PC-3 (cell line): ENCODE data around the gene LARP4B. TPM values are rescaled to one million over a fixed set of nuclear protein-coding genes. Genes with fewer than 3 reads are reported as not detected.

Source experiments
- ATAC-seq: fragments of 200-7000 bp; cut with Tn5 transposase; 2 replicates; pipeline ENCODE4 v1.9.1; 2020; ENCODE audit warnings: mild to moderate bottlenecking, moderate library complexity
- BruUV-seq: library from RNA; stranded (reverse); fragments of 400-500 nt; replicated peaks from 2 replicates; lab custom pipeline; 2021; lab: Mats Ljungman, UMichigan
- CTCF ChIA-PET: fragments of 300-600 bp; sonication (Branson Sonifier 250); formaldehyde crosslinking; loops from one replicate; lab custom pipeline; 2022; ENCODE audit warnings: antibody characterized with exemption; lab: Charles Lee
- POLR2A ChIA-PET: fragments of 300-600 bp; sonication (Branson Sonifier 250); formaldehyde crosslinking; loops from one replicate; lab custom pipeline; 2022; ENCODE audit warnings: antibody characterized with exemption; ENCODE audit not compliant: unreplicated experiment; lab: Charles Lee
- DNase-seq: peaks from one replicate; pipeline ENCODE4 v3.0.0-alpha.2; 2015
- H2AFZ ChIP-seq: fragments of 300-600 bp; sonication (generic); 2 replicates; pipeline ENCODE4 v1.6.0; 2016; ENCODE audit warnings: antibody characterized with exemption, low read length
- H3F3A ChIP-seq: fragments of 300-600 bp; sonication (generic); one replicate; pipeline ENCODE4 v1.6.0; 2017; ENCODE audit warnings: antibody characterized with exemption, low read length, control low read depth, mild to moderate bottlenecking; ENCODE audit not compliant: unreplicated experiment
- H3K27ac ChIP-seq: fragments of 300-600 bp; sonication (generic); 2 replicates; pipeline ENCODE4 v1.5.1; 2016; ENCODE audit warnings: mild to moderate bottlenecking, low read length
- H3K27me3 ChIP-seq: fragments of 300-600 bp; sonication (generic); 2 replicates; pipeline ENCODE4 v1.6.1; 2016; ENCODE audit warnings: low read length, mixed read lengths
- H3K36me3 ChIP-seq: fragments of 300-600 bp; sonication (generic); 2 replicates; pipeline ENCODE4 v1.6.1; 2016; ENCODE audit warnings: low read depth, mixed run types, low read length, mixed read lengths
- H3K4me1 ChIP-seq: fragments of 300-600 bp; sonication (generic); 2 replicates; pipeline ENCODE4 v1.5.1; 2016; ENCODE audit warnings: low read length; ENCODE audit not compliant: insufficient read depth
- H3K4me2 ChIP-seq: fragments of 300-600 bp; sonication (generic); 2 replicates; pipeline ENCODE4 v1.6.0; 2016; ENCODE audit warnings: low read length
- H3K4me3 ChIP-seq: fragments of 300-600 bp; sonication (generic); 2 replicates; pipeline ENCODE4 v1.5.1; 2016; ENCODE audit warnings: mild to moderate bottlenecking, low read length, mixed read lengths
- H3K79me2 ChIP-seq: fragments of 300-600 bp; sonication (generic); 2 replicates; pipeline ENCODE4 v1.6.1; 2017; ENCODE audit warnings: low read length, mixed read lengths
- H3K9ac ChIP-seq: fragments of 300-600 bp; sonication (generic); 2 replicates; pipeline ENCODE4 v1.6.0; 2016; ENCODE audit warnings: mild to moderate bottlenecking, low read length
- H3K9me2 ChIP-seq: fragments of 300-600 bp; sonication (generic); replicated peaks from 2 replicates; pipeline ENCODE4 v1.6.1; 2016; ENCODE audit warnings: mixed run types, low read length, mixed read lengths
- H3K9me3 ChIP-seq: fragments of 300-600 bp; sonication (generic); 2 replicates; pipeline ENCODE4 v1.6.1; 2016; ENCODE audit warnings: low read length, mixed read lengths
- H4K20me1 ChIP-seq: fragments of 300-600 bp; sonication (generic); 2 replicates; pipeline ENCODE4 v1.6.1; 2016; ENCODE audit warnings: low read length, mixed read lengths
- CTCF ChIP-seq: fragments of 300-600 bp; sonication (generic); conservative IDR thresholded peaks from 2 replicates; pipeline ENCODE4 v1.5.1; 2017; ENCODE audit warnings: antibody characterized with exemption, low read depth, mild to moderate bottlenecking, low read length
- EZH2 ChIP-seq: fragments of 300-600 bp; sonication (generic); IDR thresholded peaks from one replicate; pipeline ENCODE4 v1.6.1; 2017; ENCODE audit warnings: antibody characterized with exemption, mild to moderate bottlenecking, low read length; ENCODE audit not compliant: unreplicated experiment
- EZH2phosphoT487 ChIP-seq: fragments of 300-600 bp; sonication (generic); IDR thresholded peaks from 2 replicates; pipeline ENCODE4 v1.6.1; 2018; ENCODE audit warnings: mild to moderate bottlenecking, antibody characterized with exemption, low read length, borderline replicate concordance
- intact Hi-C: fragments of 100-400 bp; cut with micrococcal nuclease; formaldehyde crosslinking; loops from 2 replicates; pipeline ENCODE4 v1.9.0; 2023
- total RNA-seq: library from RNA; depleted of rRNA; stranded (reverse); fragments of >200 nt; gene quantifications from 2 replicates; pipeline ENCODE4 v1.2.3, GENCODE V29; 2014

Gene LARP4B
- total RNA-seq, 1 experiment from 2014 or later = 33.9 TPM

- Histone ChIP-seq H3K27me3 (no peaks in the 10 kb centered on the region), H3K4me2 (no peak overlapping the region), H4K20me1 (no peaks in the 10 kb centered on the region), H3K4me1 (no peaks in the 10 kb centered on the region; the same call in 1 of the 2 replicates), H3F3A (no peaks in the 10 kb centered on the region), H3K4me3 (no peak overlapping the region), H3K36me3 (no peaks in the 10 kb centered on the region), H3K27ac (no peak overlapping the region), H3K9me3 (no peaks in the 10 kb centered on the region), H3K79me2 (no peaks in the 10 kb centered on the region), H2AFZ (no peak overlapping the region), H3K9ac (no peak overlapping the region), H3K9me2 (no peaks in the 10 kb centered on the region)
- no TSS peak for BruUV-seq
- intact Hi-C loops = no loop called here
- ATAC-seq = no peak
- no peak for TF ChIP-seq CTCF
- TF ChIP-seq EZH2phosphoT487 = no peak
- TF ChIP-seq EZH2 = no peak
- POLR2A ChIA-PET = no interaction called here
- DNase-seq = no peak
- CTCF ChIA-PET = no interaction called here
These were observed 138.8 kb downstream of the LARP4B start for GRCh38 chr10:792792-793100.

DNA sequence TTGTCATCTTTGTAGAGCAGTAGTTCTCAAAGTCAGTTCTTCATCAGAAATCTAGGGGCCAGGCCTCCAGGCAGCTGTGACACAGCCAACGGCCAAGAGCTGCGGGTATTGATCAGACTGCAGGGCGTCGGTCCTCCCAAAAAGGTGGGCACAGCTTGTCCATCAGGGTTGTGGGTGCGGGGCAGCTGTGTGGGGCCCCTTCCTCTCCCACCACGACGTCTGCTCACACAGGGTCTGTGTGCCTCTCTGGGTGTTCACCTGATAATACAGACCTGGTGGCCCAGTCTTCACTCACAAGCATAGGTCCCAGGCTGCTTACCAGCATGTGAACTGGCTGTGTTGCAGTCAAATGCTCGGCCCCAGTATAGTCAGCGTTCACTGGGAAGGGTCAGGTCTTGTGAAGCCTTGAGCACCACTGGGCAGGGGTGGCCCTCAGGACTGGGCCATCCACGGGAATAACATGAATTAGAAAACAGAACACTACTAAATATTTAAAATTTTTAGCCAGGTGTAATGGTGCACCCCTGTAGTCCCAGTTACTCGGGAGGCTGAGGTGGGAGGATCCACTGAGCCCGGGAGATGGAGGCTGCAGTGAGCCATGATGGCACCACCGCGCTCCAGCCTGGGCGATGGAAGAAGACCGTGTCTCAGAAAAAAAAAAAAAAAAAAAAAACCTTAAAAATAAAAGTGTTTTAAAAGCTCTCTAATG, 139.3 kb downstream of the LARP4B start:
- Histone ChIP-seq H4K20me1 (no peaks in the 10 kb centered on the region), H3K4me2 (no peak overlapping the region), H3K79me2 (no peaks in the 10 kb centered on the region), H3F3A (no peaks in the 10 kb centered on the region), H3K4me1 (no peaks in the 10 kb centered on the region; the same call in 1 of the 2 replicates), H3K27me3 (no peaks in the 10 kb centered on the region), H2AFZ (no peak overlapping the region), H3K9ac (no peak overlapping the region), H3K9me2 (no peaks in the 10 kb centered on the region), H3K36me3 (no peaks in the 10 kb centered on the region), H3K9me3 (no peaks in the 10 kb centered on the region), H3K27ac (no peak overlapping the region), H3K4me3 (no peak overlapping the region)
- ChIA-PET CTCF (no interaction called here), POLR2A (no interaction called here)
- no TSS peak for BruUV-seq
- intact Hi-C loops = no loop called here
- ATAC-seq (0 out of 2 replicates have a peak, but pooled peaks have one; percentile 14), DNase-seq (no peak)
- TF ChIP-seq EZH2 (no peak), CTCF (no peak), EZH2phosphoT487 (no peak)

GRCh38 chr10:791639-792038, 139.9 kb downstream of the LARP4B start:
- no peak overlapping the region for H3K27ac ChIP-seq
- no peaks in the 10 kb centered on the region for H3K79me2 ChIP-seq
- no peaks in the 10 kb centered on the region for H4K20me1 ChIP-seq
- DNase-seq = no peak
- POLR2A ChIA-PET = no interaction called here
- TF ChIP-seq EZH2 (no peak), EZH2phosphoT487 (no peak), CTCF (no peak)
- CTCF ChIA-PET = no interaction called here
- no peaks in the 10 kb centered on the region for H3K36me3 ChIP-seq
- no peak overlapping the region for H3K9ac ChIP-seq
- intact Hi-C loops = no loop called here
- H3K27me3 ChIP-seq = no peaks in the 10 kb centered on the region
- no peaks in the 10 kb centered on the region for H3F3A ChIP-seq
- no peaks in the 10 kb centered on the region; the same call in 1 of the 2 replicates for H3K4me1 ChIP-seq
- no peaks in the 10 kb centered on the region for H3K9me3 ChIP-seq
- ATAC-seq = no peak
- BruUV-seq = no TSS peak
- no peak overlapping the region for H2AFZ ChIP-seq
- no peak overlapping the region for H3K4me2 ChIP-seq
- no peaks in the 10 kb centered on the region for H3K9me2 ChIP-seq
- H3K4me3 ChIP-seq = no peak overlapping the region
